Panc1 (cell line): ENCODE measurements around the gene PUS3. TPM values are rescaled to one million over a fixed set of nuclear protein-coding genes. Genes with fewer than 3 reads are reported as not detected.

Experiments used
- ATAC-seq: fragments of 200-7000 bp; cut with Tn5 transposase; 2 replicates; pipeline ENCODE4 v1.9.1; 2020; ENCODE audit warnings: mild to moderate bottlenecking, moderate library complexity
- BruUV-seq: library from RNA; stranded (reverse); fragments of 400-500 nt; replicated peaks from 2 replicates; lab custom pipeline; 2021; lab: Mats Ljungman, UMichigan
- CTCF ChIA-PET: fragments of 300-600 bp; sonication (Branson Sonifier 250); formaldehyde crosslinking; loops from one replicate; lab custom pipeline; 2022; ENCODE audit warnings: antibody characterized with exemption; lab: Charles Lee
- POLR2A ChIA-PET: fragments of 300-600 bp; sonication (Branson Sonifier 250); formaldehyde crosslinking; loops from one replicate; lab custom pipeline; 2022; ENCODE audit warnings: antibody characterized with exemption; lab: Charles Lee
- DNase-seq: peaks from one replicate; pipeline ENCODE4 v3.0.0-alpha.2; 2010; ENCODE audit warnings: low read depth, low spot score
- H3K27ac ChIP-seq: 2 replicates; pipeline ENCODE4 v1.5.1; 2011; ENCODE audit warnings: mild to moderate bottlenecking, low read length, inconsistent platforms
- H3K27me3 ChIP-seq: fragments of 200-500 bp; sonication (Bioruptor generic); 2 replicates; pipeline ENCODE4 v1.6.0; 2014; ENCODE audit warnings: low read length, inconsistent platforms; ENCODE audit not compliant: control insufficient read depth, insufficient read depth
- H3K36me3 ChIP-seq: fragments of 200-500 bp; sonication (Bioruptor generic); 2 replicates; pipeline ENCODE4 v1.5.1; 2014; ENCODE audit warnings: inconsistent platforms, mild to moderate bottlenecking, low read length, moderate library complexity; ENCODE audit not compliant: control insufficient read depth, insufficient read depth
- H3K4me1 ChIP-seq: 2 replicates; pipeline ENCODE4 v1.5.1; 2011; ENCODE audit warnings: inconsistent platforms, mild to moderate bottlenecking, low read length, moderate library complexity; ENCODE audit not compliant: control insufficient read depth, insufficient read depth
- H3K4me3 ChIP-seq, 2 experiments: 2 replicates each; pipeline ENCODE4 v1.5.1; 2011 to 2012; ENCODE audit warnings: low read depth in 2 of 2, low read length in 2 of 2, mild to moderate bottlenecking in 2 of 2, inconsistent platforms in 1 of 2, moderate library complexity in 1 of 2
- H3K9me3 ChIP-seq: fragments of 200-500 bp; sonication (Bioruptor generic); 2 replicates; pipeline ENCODE4 v1.5.1; 2014; ENCODE audit warnings: low read depth, mild to moderate bottlenecking, inconsistent platforms, low read length, moderate library complexity; ENCODE audit not compliant: control insufficient read depth, insufficient read depth
- POLR2AphosphoS5 ChIP-seq: IDR thresholded peaks from 2 replicates; pipeline ENCODE4 v1.6.1; 2012; ENCODE audit warnings: mild to moderate bottlenecking, low read depth, low read length, moderate library complexity
- SIN3A ChIP-seq: IDR thresholded peaks from 2 replicates; pipeline ENCODE4 v1.6.1; 2012; ENCODE audit warnings: low read depth, mild to moderate bottlenecking, low read length, moderate library complexity, borderline replicate concordance; ENCODE audit not compliant: insufficient read depth
- TCF7L2 ChIP-seq: IDR thresholded peaks from 2 replicates; pipeline ENCODE4 v1.6.1; 2011; ENCODE audit warnings: mild to moderate bottlenecking, low read depth, low read length, inconsistent platforms
- in situ Hi-C: cut with HindIII; loops from 2 replicates; pipeline ENCODE4 v1.10.0; 2016; ENCODE audit warnings: low sequenced_read_pairs, low pct_unique_long_range_greater_than_20kb
- intact Hi-C: fragments of 100-400 bp; cut with micrococcal nuclease; formaldehyde crosslinking; loops from one replicate; pipeline ENCODE4 v1.10.0; 2022; ENCODE audit not compliant: unreplicated experiment
- total RNA-seq: library from RNA; stranded (reverse); gene quantifications from one replicate; pipeline ENCODE4 v1.2.1, GENCODE V29; 2021; ENCODE audit not compliant: unreplicated experiment
- TF ChIP-seq, protein P1 (sequence below): fragments of 450-650 bp; IDR thresholded peaks from 2 replicates; pipeline ENCODE4 v1.5.1; 2017; ENCODE audit warnings: mild to moderate bottlenecking
- TF ChIP-seq, protein P2 (sequence below), 2 experiments: IDR thresholded peaks; 2 replicates each; pipeline ENCODE4 v1.6.1; 2011 to 2012; ENCODE audit warnings: low read depth in 2 of 2, control low read depth in 1 of 2, low read length in 1 of 2, mild to moderate bottlenecking in 1 of 2, moderate library complexity in 1 of 2; ENCODE audit not compliant: insufficient read depth in 1 of 2

The PUS3 gene
- total RNA-seq, 1 experiment from 2014 or later, result 15.1 TPM

DNA sequence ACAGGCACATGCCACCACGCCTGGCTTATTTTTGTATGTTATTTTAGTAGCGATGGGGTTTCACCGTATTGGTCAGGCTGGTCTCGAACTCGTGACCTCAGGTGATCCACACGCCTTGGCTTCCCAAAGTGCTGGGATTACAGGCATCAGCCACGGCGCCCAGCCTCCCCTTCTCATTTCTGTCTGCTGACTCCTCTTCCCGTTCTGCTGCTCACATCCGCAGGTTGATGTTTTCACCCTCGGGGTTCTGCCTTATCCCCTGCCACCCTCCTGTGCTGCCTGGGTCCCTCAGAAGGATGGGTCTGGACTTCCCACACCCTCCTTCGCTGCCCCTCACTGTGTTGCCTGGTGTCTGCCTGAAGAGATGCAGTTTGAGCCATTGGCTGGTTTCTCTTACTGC is 23.7 kb upstream of the PUS3 start:
- DNase-seq (no peak), ATAC-seq (no peak)
- in situ Hi-C loops (loop anchor here (25.0 kb wide), 1 partner anchor 286 kb away; the partner anchor contains the start of genes FAM118B and RPUSD4), intact Hi-C loops (no loop called here)
- Histone ChIP-seq H3K36me3 (no peaks in the 10 kb centered on the region), H3K27me3 (peaks cover 11% of the 10 kb centered on the region), H3K27ac (no peak overlapping the region), H3K4me3 (no peak overlapping the region), H3K4me1 (peaks cover 3% of the 10 kb centered on the region; the same call in 1 of the 2 replicates), H3K9me3 (no peaks in the 10 kb centered on the region)
- TF ChIP-seq TCF7L2, result no peak
- TF ChIP-seq POLR2AphosphoS5, result no peak
- TF ChIP-seq, protein P1, sequence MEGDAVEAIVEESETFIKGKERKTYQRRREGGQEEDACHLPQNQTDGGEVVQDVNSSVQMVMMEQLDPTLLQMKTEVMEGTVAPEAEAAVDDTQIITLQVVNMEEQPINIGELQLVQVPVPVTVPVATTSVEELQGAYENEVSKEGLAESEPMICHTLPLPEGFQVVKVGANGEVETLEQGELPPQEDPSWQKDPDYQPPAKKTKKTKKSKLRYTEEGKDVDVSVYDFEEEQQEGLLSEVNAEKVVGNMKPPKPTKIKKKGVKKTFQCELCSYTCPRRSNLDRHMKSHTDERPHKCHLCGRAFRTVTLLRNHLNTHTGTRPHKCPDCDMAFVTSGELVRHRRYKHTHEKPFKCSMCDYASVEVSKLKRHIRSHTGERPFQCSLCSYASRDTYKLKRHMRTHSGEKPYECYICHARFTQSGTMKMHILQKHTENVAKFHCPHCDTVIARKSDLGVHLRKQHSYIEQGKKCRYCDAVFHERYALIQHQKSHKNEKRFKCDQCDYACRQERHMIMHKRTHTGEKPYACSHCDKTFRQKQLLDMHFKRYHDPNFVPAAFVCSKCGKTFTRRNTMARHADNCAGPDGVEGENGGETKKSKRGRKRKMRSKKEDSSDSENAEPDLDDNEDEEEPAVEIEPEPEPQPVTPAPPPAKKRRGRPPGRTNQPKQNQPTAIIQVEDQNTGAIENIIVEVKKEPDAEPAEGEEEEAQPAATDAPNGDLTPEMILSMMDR, result no peak
- TF ChIP-seq, protein P2, sequence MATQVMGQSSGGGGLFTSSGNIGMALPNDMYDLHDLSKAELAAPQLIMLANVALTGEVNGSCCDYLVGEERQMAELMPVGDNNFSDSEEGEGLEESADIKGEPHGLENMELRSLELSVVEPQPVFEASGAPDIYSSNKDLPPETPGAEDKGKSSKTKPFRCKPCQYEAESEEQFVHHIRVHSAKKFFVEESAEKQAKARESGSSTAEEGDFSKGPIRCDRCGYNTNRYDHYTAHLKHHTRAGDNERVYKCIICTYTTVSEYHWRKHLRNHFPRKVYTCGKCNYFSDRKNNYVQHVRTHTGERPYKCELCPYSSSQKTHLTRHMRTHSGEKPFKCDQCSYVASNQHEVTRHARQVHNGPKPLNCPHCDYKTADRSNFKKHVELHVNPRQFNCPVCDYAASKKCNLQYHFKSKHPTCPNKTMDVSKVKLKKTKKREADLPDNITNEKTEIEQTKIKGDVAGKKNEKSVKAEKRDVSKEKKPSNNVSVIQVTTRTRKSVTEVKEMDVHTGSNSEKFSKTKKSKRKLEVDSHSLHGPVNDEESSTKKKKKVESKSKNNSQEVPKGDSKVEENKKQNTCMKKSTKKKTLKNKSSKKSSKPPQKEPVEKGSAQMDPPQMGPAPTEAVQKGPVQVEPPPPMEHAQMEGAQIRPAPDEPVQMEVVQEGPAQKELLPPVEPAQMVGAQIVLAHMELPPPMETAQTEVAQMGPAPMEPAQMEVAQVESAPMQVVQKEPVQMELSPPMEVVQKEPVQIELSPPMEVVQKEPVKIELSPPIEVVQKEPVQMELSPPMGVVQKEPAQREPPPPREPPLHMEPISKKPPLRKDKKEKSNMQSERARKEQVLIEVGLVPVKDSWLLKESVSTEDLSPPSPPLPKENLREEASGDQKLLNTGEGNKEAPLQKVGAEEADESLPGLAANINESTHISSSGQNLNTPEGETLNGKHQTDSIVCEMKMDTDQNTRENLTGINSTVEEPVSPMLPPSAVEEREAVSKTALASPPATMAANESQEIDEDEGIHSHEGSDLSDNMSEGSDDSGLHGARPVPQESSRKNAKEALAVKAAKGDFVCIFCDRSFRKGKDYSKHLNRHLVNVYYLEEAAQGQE (IDR thresholded peaks at IDR 0.05; ENCODE audit: insufficient read depth in 1 of 2, low read depth in 2 of 2, low read length in 1 of 2), result no peak
- no peak for TF ChIP-seq SIN3A
- CTCF ChIA-PET, result interaction anchor here (0.7 kb wide), 1 partner anchor 1419 kb away, joined by 3 read pairs; no protein-coding TSS in a partner anchor
- POLR2A ChIA-PET, result no interaction called here
- no TSS peak for BruUV-seq

DNA sequence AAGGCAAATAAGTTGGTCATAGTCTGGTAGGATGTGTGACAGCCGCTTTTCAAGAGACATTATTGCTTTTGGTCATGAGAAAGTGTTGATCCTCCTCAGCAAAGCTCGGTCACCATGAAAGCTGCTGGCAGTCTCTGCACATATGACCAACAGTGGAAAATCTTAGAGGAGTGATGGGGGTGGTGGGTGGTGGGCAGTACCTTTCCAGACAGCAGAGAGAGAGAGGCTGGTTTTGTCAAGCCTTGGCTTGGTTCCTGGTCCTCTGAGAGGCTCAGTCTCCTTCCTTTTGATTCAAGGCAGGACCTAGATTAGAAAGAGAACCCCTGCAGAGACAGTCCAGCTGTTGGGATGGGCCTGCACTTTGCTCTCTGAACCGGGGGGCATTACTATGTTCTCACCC is 22.8 kb upstream of the PUS3 start:
- H3K27ac ChIP-seq, result no peak overlapping the region
- H3K4me3 ChIP-seq, result no peak overlapping the region
- H3K9me3 ChIP-seq, result no peaks in the 10 kb centered on the region
- DNase-seq, result no peak
- H3K4me1 ChIP-seq, result no peaks in the 10 kb centered on the region
- ChIA-PET CTCF (interaction anchor here (0.7 kb wide), 1 partner anchor 267 kb away, joined by 3 read pairs; no protein-coding TSS in a partner anchor), POLR2A (no interaction called here)
- no peaks in the 10 kb centered on the region for H3K36me3 ChIP-seq
- no peak for ATAC-seq
- no TSS peak for BruUV-seq
- intact Hi-C loops, result no loop called here
- H3K27me3 ChIP-seq, result peaks cover 9% of the 10 kb centered on the region; the same call in 1 of the 2 replicates
- in situ Hi-C loops, result loop anchor here (25.0 kb wide), 1 partner anchor 286 kb away; the partner anchor contains the start of genes FAM118B and RPUSD4
- TF ChIP-seq, protein P1, result no peak
- TF ChIP-seq TCF7L2, result no peak
- no peak for TF ChIP-seq POLR2AphosphoS5
- TF ChIP-seq, protein P2 (IDR thresholded peaks at IDR 0.05; ENCODE audit: insufficient read depth in 1 of 2, low read depth in 2 of 2, low read length in 1 of 2), result no peak
- no peak for TF ChIP-seq SIN3A
